Germinal center (tissue), 1 donor: ENCODE measurements around the gene UTF1.

Experiments
- DNase-seq: peaks from one replicate; pipeline ENCODE4 v3.0.0; 2012; ENCODE audit warnings: mixed read lengths, low spot score

Gene UTF1

DNA sequence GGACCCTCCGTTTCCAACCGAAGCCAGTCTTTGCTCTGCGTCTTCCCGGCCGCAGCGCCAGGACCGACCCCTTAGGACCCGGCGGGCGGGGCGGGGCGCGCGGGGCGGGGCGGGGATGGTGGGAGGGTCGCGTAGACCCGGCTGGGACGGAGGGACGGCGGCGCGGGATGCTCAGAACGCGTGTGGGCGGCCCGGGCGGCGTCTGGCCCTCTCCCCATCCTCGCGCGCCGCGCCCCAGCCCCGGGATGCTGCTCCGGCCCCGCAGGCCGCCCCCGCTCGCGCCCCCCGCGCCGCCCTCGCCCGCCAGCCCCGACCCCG is at the start of gene UTF1:
UTF1 (plus strand) TSS at position 174 of the 318 bp plus-strand sequence; CDS start at position 246, 72 bp downstream.
- DNase-seq = no peak

- DNase-seq = no peak
These were observed 48.9 kb upstream of the UTF1 start for GRCh38 chr10:133180965-133181639.

- DNase-seq = no peak
These were observed 47.8 kb upstream of the UTF1 start for GRCh38 chr10:133182190-133182589.

DNA sequence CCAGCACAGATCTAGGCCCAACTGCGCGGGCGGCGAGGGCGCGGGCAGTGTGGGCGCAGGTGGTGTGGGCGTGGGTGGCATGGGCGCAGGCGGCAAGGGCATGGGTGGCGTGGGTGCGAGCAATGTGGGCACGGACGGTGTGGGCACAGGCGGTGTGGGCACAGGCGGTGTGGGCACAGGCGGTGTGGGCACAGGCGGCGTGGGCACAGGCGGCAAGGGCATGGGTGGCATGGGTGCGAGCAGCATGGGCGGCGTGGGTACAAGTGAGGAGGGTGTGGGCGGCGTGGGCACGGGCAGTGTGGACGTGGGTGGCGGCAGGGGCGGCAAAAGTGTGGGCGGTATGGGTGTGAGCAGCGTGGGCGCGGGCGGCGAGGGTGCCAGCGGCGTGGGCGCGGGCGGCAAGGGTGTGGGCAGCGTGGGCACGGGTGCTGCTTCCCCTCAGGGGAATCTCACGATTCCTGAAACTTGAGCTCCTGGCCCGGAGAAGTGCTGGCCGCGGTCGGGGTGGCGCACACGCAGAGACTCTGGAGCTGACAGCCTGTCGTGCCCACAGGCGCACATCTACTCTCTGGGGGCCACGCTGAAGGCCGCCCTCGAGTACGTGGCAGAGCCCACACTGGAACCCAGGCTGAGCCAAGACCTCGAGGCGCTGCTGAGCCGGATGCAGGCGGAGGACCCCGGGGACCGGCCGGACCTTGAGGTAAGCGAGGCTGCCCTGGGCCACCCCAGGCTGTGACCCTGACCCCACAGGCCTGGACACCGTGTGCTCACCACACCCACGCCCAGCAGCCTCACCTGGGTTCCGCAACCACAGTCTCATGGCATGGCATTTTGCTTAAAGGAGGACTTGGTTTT is 47.0 kb upstream of the UTF1 start:
- no peak for DNase-seq

GRCh38 chr10:133183646-133184378 is 46.2 kb upstream of the UTF1 start:
- DNase-seq = no peak

DNA sequence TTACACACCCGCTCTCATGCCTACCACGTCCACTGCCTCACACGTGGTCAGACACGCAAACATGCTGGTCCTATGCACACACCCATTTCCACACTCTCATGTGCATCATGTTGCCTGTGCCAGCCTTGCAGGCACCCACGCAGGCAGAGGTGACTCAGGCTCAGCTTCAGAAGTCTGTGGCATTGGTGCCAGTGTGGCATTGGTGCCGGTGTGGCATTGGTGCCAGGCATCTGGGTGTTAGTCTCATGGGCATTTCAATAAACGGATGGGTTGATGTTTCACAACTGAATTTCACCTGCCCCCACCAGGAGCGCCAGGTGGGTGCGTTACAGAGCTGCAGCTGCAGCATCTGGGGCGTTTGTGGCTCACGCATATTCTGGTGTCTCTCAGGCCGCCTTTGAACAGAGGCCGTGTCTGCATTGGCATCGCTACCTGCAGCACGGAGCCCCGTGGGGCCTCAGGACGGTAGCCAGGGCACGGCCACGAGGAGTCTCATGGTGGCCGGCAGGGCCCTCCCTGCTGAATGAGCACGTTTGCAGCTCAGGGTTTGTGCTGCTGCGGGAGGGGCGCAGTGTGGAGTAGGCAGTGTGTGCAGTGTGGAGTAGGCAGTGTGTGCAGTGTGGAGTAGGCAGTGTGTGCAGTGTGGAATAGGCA is 45.3 kb upstream of the UTF1 start:
- no peak for DNase-seq

- DNase-seq = no peak
These were observed 44.6 kb upstream of the UTF1 start for GRCh38 chr10:133185421-133185820.

DNA sequence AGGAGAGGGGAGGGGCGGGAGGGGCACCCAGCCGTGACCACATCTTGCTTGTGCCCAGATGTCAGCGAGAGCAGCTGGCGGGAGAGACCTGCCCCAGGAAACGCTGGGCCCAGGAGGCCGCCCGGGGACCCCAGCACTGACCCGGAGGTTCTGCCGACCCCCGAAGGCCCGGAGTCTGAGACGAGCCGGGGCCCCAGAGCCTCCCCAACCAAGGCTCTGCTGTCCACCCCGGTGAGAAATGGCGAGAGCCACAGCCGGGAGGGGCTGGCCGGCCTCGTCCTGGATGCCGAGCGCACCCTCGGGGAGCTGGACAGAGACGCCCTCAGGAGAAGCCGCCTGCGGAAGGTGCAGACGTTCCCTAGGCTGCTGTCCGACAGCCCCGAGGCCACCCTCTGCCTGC is 44.1 kb upstream of the UTF1 start:
- no peak for DNase-seq

DNA sequence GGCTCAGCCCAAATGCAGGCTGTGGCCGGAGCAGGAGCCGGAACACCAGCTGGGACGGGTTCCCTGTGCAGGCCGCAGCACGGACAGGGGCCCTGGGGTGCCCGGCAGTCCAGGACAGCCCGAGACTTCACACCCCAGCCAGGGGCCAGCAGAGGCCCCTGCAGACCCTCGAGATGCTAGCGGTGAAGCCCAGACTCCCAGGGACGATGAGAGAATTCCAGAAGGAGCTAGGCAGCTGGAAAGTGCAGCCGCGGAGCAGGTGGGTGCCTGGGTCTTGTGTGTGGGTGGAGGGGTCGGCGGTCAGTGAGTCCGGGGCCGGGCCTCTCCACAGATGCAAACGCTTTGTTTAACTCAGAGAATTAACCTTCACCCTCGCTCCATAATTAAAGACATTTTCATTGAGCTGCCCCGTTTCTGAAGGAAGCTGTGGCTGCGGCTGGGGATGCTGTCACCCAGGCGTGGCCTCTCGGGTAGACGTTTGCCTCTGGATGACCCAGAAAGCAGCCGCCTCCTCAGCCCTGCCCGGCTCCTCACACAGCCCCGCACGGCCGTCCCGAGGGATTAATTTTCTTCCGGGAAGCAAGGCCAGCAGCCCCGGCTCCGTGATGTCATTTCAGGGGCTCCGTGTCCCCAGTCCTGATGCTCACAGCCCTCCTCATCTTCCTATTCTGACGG is 43.5 kb upstream of the UTF1 start:
- DNase-seq = no peak

GRCh38 chr10:133187091-133187905 is 42.7 kb upstream of the UTF1 start:
- no peak for DNase-seq

GRCh38 chr10:133187906-133188681 is 41.9 kb upstream of the UTF1 start:
- no peak for DNase-seq

- DNase-seq = no peak
These were observed 40.8 kb upstream of the UTF1 start for GRCh38 chr10:133189256-133189655.

- DNase-seq = no peak
These were observed 40.3 kb upstream of the UTF1 start for GRCh38 chr10:133189726-133190125.

- DNase-seq = no peak
These were observed 39.8 kb upstream of the UTF1 start for GRCh38 chr10:133190225-133190624.

- DNase-seq = no peak
These were observed 38.4 kb upstream of the UTF1 start for GRCh38 chr10:133191651-133192050.

GRCh38 chr10:133194151-133194550 is 35.9 kb upstream of the UTF1 start:
- DNase-seq = no peak

GRCh38 chr10:133195096-133195495 is 34.9 kb upstream of the UTF1 start:
- no peak for DNase-seq

GRCh38 chr10:133195611-133196010 is 34.4 kb upstream of the UTF1 start:
- DNase-seq = no peak

DNA sequence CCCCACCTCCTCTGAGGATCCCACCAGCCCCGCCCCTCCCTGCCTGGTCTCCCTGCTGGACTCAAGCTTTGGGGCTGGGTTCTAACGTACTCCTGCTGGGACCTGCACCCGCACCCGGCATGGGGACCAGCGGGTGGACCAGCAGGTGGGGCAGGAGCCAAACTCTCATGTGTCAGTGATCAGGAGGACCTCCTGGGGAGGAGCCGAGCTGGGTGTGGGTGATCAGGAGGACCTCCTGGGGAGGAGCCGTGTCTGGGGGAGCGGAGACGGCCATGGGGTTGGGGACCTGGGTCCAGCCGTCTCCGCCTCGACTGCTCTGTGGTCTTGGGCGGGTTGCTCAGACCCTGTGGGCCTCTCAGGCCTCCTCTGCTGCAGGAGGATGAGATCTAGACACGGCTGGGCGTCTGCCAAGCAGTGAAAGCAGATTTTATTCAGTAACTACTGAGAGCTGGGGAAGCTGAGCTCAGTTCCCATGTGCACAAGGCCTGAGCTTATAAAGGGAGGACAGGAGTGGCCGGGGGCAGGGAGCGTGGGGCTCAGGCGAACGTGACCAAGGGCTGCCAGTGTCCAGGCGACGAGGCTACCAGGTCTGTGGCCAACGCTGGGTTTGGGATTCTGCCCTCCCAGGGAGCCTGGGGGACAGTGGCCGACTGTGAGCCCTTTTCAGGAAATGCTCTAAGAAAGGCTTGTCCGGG is 33.6 kb upstream of the UTF1 start:
- no peak for DNase-seq
